Measurements from ENCODE around the gene BACH1. TPM values are rescaled to one million over a fixed set of nuclear protein-coding genes. Genes with fewer than 3 reads are reported as not detected.

Gene BACH1
- polyA plus RNA-seq, 1 donor from 2014 or later, result 29.7 TPM

DNA sequence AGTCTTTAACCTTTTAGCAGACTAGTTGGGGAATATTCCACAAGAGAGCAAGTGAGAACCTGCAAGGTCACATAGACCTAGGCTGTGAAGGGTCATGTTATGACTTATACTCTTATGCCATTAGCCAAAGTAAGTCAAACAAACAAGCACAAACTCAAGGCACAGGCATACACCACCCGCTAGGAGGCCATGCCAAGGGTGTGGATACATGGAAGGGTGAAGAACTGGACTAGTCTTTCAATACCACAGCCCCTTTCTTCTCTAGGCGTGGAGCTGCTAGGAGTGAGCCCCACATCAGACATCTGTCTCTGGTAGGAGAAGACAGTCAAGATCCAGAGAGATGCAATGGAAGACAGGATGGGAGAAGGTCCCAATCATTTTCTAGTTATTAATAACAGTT, 68.6 kb downstream of the BACH1 start:
- Histone ChIP-seq H3K9me2 (ENCODE audit: insufficient read depth, low read length) (no peaks in the 10 kb centered on the region), H3F3A (ENCODE audit: insufficient read depth, low read length, poor library complexity, severe bottlenecking) (no peaks in the 10 kb centered on the region), H2AFZ (ENCODE audit: low read depth, low read length) (no peak overlapping the region)

DNA sequence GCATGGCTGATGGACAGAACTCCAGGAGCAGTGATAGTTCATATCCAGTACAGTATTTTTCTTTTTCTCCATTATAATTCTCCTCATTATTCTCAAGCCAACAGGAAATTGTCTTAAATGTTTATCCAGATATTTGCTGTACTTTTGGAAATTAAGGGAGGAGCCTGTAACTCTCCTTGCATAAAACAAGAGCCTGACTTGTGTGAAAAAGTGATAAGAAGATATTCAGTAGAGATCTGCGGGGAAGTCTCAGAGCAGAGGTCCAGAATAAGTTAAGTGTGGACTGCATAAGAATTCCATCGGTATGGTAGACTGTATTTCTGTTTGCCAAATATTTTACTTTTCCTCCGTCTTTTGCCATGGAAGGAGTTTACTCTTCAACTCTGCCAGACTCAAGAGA, 70.2 kb downstream of the BACH1 start:
- Histone ChIP-seq H3K9me3 (ENCODE audit: low read length) (no peaks in the 10 kb centered on the region), H3F3A (ENCODE audit: insufficient read depth, low read length, poor library complexity, severe bottlenecking) (no peaks in the 10 kb centered on the region), H3K4me3 (ENCODE audit: low read length) (no peak overlapping the region), H3K79me2 (replicated peaks; ENCODE audit: insufficient read depth, low read length) (no peaks in the 10 kb centered on the region), H3K27ac (ENCODE audit: low read length) (no peak overlapping the region), H3K9me2 (ENCODE audit: insufficient read depth, low read length) (no peaks in the 10 kb centered on the region), H3K27me3 (ENCODE audit: insufficient read depth, low read depth, low read length) (no peaks in the 10 kb centered on the region), H4K20me1 (ENCODE audit: insufficient read depth) (no peaks in the 10 kb centered on the region), H2AFZ (ENCODE audit: low read depth, low read length) (no peak overlapping the region), H3K4me2 (ENCODE audit: low read length) (no peak overlapping the region), H3K36me3 (ENCODE audit: insufficient read depth, low read length) (no peaks in the 10 kb centered on the region), H3K9ac (ENCODE audit: low read length) (no peak overlapping the region)
- TF ChIP-seq RAD21 (conservative IDR thresholded peaks at IDR 0.05), result no peak
- no peak for TF ChIP-seq MXI1 (conservative IDR thresholded peaks at IDR 0.05; ENCODE audit: poor library complexity, severe bottlenecking)

More for the DNA sequence above, 68.6 kb downstream of the BACH1 start:
- no peaks in the 10 kb centered on the region for H3K9me3 ChIP-seq (ENCODE audit: low read length)
- TF ChIP-seq RAD21 (conservative IDR thresholded peaks at IDR 0.05), result no peak
- TF ChIP-seq POLR2AphosphoS5 (IDR thresholded peaks at IDR 0.05), result no peak
- TF ChIP-seq, protein P1, sequence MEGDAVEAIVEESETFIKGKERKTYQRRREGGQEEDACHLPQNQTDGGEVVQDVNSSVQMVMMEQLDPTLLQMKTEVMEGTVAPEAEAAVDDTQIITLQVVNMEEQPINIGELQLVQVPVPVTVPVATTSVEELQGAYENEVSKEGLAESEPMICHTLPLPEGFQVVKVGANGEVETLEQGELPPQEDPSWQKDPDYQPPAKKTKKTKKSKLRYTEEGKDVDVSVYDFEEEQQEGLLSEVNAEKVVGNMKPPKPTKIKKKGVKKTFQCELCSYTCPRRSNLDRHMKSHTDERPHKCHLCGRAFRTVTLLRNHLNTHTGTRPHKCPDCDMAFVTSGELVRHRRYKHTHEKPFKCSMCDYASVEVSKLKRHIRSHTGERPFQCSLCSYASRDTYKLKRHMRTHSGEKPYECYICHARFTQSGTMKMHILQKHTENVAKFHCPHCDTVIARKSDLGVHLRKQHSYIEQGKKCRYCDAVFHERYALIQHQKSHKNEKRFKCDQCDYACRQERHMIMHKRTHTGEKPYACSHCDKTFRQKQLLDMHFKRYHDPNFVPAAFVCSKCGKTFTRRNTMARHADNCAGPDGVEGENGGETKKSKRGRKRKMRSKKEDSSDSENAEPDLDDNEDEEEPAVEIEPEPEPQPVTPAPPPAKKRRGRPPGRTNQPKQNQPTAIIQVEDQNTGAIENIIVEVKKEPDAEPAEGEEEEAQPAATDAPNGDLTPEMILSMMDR (IDR thresholded peaks at IDR 0.05; ENCODE audit: poor library complexity, severe bottlenecking), result no peak
- no peak for TF ChIP-seq MXI1 (conservative IDR thresholded peaks at IDR 0.05; ENCODE audit: poor library complexity, severe bottlenecking)
- TF ChIP-seq, protein P2, sequence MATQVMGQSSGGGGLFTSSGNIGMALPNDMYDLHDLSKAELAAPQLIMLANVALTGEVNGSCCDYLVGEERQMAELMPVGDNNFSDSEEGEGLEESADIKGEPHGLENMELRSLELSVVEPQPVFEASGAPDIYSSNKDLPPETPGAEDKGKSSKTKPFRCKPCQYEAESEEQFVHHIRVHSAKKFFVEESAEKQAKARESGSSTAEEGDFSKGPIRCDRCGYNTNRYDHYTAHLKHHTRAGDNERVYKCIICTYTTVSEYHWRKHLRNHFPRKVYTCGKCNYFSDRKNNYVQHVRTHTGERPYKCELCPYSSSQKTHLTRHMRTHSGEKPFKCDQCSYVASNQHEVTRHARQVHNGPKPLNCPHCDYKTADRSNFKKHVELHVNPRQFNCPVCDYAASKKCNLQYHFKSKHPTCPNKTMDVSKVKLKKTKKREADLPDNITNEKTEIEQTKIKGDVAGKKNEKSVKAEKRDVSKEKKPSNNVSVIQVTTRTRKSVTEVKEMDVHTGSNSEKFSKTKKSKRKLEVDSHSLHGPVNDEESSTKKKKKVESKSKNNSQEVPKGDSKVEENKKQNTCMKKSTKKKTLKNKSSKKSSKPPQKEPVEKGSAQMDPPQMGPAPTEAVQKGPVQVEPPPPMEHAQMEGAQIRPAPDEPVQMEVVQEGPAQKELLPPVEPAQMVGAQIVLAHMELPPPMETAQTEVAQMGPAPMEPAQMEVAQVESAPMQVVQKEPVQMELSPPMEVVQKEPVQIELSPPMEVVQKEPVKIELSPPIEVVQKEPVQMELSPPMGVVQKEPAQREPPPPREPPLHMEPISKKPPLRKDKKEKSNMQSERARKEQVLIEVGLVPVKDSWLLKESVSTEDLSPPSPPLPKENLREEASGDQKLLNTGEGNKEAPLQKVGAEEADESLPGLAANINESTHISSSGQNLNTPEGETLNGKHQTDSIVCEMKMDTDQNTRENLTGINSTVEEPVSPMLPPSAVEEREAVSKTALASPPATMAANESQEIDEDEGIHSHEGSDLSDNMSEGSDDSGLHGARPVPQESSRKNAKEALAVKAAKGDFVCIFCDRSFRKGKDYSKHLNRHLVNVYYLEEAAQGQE (IDR thresholded peaks at IDR 0.05; ENCODE audit: borderline replicate concordance), result no peak
- TF ChIP-seq SMC3 (conservative IDR thresholded peaks at IDR 0.05; ENCODE audit: poor library complexity), result no peak
- TF ChIP-seq EZH2 (IDR thresholded peaks at IDR 0.05; ENCODE audit: borderline replicate concordance, insufficient read depth, low read length, poor library complexity, severe bottlenecking), result no peak
- TF ChIP-seq TAF1 (IDR thresholded peaks at IDR 0.05; ENCODE audit: low read depth), result no peak
- no peak for TF ChIP-seq EP300 (conservative IDR thresholded peaks at IDR 0.05; ENCODE audit: poor library complexity, severe bottlenecking)
- no peaks in the 10 kb centered on the region for H3K36me3 ChIP-seq (ENCODE audit: insufficient read depth, low read length)
- H4K20me1 ChIP-seq (ENCODE audit: insufficient read depth), result no peaks in the 10 kb centered on the region
- H3K79me2 ChIP-seq (replicated peaks; ENCODE audit: insufficient read depth, low read length), result no peaks in the 10 kb centered on the region
- H3K4me2 ChIP-seq (ENCODE audit: low read length), result no peak overlapping the region
- no peak overlapping the region for H3K4me3 ChIP-seq (ENCODE audit: low read length)
- no peak overlapping the region for H3K27ac ChIP-seq (ENCODE audit: low read length)
- no peak overlapping the region for H3K9ac ChIP-seq (ENCODE audit: low read length)
- H3K27me3 ChIP-seq (ENCODE audit: insufficient read depth, low read depth, low read length), result no peaks in the 10 kb centered on the region

DNA sequence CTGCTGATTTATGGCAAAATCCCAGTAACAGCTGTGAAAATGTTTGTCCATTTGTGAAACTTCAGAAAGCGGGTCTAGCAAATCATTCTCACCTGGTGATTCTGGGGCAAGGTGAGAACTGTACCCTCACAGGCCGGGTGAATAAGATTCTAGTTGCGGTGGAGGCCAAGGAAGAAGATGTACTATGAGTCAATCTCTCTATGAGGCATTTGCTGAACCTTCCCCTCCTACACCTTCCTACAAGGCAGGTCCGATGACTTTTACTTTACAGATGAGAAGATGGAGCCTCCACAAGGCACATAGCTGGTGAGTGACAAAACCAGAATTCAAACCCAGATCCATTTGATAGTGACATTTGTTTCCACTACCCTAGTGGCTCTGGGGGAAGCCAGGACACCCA, 72.7 kb downstream of the BACH1 start:
- no peaks in the 10 kb centered on the region for H3K27me3 ChIP-seq (ENCODE audit: insufficient read depth, low read depth, low read length)
- no peaks in the 10 kb centered on the region for H3F3A ChIP-seq (ENCODE audit: insufficient read depth, low read length, poor library complexity, severe bottlenecking)
- H2AFZ ChIP-seq (ENCODE audit: low read depth, low read length), result no peak overlapping the region
- no peaks in the 10 kb centered on the region for H3K9me2 ChIP-seq (ENCODE audit: insufficient read depth, low read length)
- H3K9me3 ChIP-seq (ENCODE audit: low read length), result no peaks in the 10 kb centered on the region
- no peak overlapping the region for H3K27ac ChIP-seq (ENCODE audit: low read length)
- H3K9ac ChIP-seq (ENCODE audit: low read length), result no peak overlapping the region
- H3K36me3 ChIP-seq (ENCODE audit: insufficient read depth, low read length), result no peaks in the 10 kb centered on the region
- no peak for TF ChIP-seq POLR2AphosphoS5 (IDR thresholded peaks at IDR 0.05)
- TF ChIP-seq, protein P1 (IDR thresholded peaks at IDR 0.05; ENCODE audit: poor library complexity, severe bottlenecking), result no peak
- no peak for TF ChIP-seq TAF1 (IDR thresholded peaks at IDR 0.05; ENCODE audit: low read depth)
- TF ChIP-seq SMC3 (conservative IDR thresholded peaks at IDR 0.05; ENCODE audit: poor library complexity), result no peak
- H3K79me2 ChIP-seq (replicated peaks; ENCODE audit: insufficient read depth, low read length), result no peaks in the 10 kb centered on the region
- H3K4me2 ChIP-seq (ENCODE audit: low read length), result no peak overlapping the region
- no peaks in the 10 kb centered on the region for H4K20me1 ChIP-seq (ENCODE audit: insufficient read depth)
- H3K4me3 ChIP-seq (ENCODE audit: low read length), result no peak overlapping the region

Measured in neural cell (in vitro differentiated cells).